ENCODE data around the gene CT45A10.

DNA sequence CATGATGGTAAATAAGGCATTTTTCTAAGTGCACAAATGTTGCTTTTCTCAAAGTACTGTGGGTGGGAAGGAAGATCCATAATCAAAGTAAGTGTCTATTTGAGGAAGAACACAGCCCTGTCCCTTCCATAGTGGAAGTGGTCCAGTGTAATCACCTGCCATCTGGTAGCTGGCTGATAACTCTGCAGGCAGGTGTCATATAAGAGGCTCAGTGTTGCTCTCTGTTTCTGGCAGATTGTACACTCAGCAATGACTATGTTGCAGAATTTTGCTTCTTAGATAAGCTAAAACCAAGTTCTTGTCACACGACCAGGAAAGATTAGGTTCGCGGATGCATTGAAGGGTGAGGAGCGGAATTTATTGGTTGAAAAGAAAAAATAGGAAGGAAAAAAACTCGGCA is 21.2 kb upstream of the CT45A10 start:
- TF ChIP-seq, protein P1, sequence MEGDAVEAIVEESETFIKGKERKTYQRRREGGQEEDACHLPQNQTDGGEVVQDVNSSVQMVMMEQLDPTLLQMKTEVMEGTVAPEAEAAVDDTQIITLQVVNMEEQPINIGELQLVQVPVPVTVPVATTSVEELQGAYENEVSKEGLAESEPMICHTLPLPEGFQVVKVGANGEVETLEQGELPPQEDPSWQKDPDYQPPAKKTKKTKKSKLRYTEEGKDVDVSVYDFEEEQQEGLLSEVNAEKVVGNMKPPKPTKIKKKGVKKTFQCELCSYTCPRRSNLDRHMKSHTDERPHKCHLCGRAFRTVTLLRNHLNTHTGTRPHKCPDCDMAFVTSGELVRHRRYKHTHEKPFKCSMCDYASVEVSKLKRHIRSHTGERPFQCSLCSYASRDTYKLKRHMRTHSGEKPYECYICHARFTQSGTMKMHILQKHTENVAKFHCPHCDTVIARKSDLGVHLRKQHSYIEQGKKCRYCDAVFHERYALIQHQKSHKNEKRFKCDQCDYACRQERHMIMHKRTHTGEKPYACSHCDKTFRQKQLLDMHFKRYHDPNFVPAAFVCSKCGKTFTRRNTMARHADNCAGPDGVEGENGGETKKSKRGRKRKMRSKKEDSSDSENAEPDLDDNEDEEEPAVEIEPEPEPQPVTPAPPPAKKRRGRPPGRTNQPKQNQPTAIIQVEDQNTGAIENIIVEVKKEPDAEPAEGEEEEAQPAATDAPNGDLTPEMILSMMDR (IDR thresholded peaks at IDR 0.05): no peak
- no peak for TF ChIP-seq POLR2A (IDR thresholded peaks at IDR 0.05)

All from testis (tissue), 2 donors.